Erythroblast (primary cell): ENCODE data around the gene APRT.

ENCODE experiments used
- DNase-seq, 2 experiments: peaks; one replicate each; lab custom pipeline; 2025; lab: John Stamatoyannopoulos, UW
- GATA1 ChIP-seq: IDR thresholded peaks from 2 replicates; pipeline ENCODE4 v1.6.1; 2011; ENCODE audit warnings: low read depth, mild to moderate bottlenecking, control low read depth, low read length, moderate library complexity
- POLR2A ChIP-seq: IDR thresholded peaks from 2 replicates; pipeline ENCODE4 v1.6.1; 2011; ENCODE audit warnings: mild to moderate bottlenecking, low read length

Gene APRT, protein sequence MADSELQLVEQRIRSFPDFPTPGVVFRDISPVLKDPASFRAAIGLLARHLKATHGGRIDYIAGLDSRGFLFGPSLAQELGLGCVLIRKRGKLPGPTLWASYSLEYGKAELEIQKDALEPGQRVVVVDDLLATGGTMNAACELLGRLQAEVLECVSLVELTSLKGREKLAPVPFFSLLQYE

DNA sequence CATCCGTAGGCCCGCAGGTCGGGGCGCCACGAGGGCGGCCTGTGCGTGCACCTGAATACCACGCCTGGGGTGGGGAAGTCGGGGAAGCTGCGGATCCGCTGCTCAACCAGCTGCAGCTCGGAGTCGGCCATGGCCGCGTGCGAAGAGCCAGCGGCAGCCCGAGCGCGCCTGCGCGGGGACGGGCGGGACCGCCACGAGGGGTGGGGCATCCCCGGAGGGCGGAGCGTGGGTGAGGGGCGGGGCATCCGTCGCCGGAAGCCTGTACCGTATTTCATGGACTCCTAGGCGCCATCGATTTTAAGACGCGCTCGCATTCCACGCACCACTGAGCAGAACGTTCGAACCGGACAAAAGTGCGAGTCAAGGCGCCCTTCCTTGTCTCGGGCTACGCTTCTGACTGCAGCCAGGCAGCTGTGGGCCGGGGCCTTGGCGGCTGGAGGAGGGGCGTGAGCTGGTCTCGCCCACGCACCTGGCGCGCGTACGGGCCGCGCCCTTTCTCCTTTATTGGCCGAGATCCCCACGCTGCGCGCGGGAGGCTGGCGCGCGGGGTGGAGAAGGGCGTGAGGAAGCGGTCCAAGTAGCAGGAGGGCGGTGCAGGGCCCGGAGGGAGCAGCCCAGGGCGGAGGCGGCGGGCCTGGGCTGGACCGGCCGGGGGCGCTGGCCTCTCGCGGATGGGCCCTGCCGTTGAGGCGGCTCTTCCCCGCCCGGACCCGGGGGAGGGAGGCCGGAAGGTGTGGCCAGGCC, at the start of gene APRT:
Gene APRT (minus strand): TSS at position 160 of the 744 bp plus-strand sequence. CDS start 29 bp downstream, at position 131.
- DNase-seq, result peak; percentile 95 to 98
- no peak for TF ChIP-seq GATA1
- TF ChIP-seq POLR2A, result peak; percentile 66

DNA sequence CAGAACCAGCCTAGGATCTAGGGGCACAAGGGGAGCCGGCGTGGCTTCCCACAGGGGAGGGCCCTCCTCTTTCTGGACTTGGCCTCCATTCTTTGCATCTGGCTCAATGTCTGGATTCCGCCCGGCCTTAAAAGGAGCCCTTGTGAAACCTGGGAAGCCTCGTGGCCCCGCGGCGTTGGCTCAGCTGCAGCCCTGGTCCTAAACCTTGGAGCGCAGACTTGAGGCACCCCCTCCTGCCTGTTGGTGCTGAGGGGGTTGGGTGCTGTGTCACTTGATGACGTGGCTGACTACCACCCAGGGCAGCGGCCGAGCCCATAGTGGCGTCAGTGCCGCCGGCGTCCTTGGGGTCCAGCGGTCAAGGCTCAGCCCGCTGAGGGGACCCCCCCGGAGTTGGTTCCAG, 49.6 kb upstream of the APRT start:
- TF ChIP-seq GATA1 (no peak), POLR2A (no peak)
- DNase-seq, result no peak

DNA sequence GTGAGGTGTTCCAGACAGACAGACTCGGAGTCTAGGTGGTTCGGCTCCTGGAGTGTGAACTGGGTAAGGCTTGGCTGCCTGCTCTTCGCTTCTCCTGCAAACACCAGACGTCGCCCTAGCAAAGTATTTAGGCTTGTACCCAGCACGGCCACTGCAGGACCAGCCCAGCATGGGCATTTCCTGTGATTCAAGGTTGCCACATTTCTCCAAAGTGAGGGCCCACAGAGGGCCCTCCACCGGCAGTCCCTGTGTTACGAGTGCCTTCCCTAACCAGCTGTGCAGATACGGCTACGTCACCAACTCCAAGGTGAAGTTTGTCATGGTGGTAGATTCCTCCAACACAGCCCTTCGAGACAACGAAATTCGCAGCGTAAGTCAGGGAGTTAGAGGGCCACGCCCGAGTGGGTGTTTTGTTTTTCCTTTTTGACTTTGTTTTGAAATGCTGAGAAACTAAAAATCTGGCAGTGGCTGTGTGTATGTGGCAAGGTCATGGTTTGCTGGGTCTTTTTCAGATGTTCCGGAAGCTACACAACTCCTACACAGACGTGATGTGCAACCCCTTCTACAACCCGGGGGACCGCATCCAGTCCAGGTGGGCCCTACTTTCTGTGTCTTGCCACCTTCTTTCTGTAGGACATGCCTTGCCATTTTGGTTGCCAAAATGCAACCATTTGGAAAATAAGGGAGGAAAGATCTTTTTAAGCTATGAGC, 47.8 kb upstream of the APRT start:
- TF ChIP-seq POLR2A (no peak), GATA1 (no peak)
- DNase-seq, result no peak

DNA sequence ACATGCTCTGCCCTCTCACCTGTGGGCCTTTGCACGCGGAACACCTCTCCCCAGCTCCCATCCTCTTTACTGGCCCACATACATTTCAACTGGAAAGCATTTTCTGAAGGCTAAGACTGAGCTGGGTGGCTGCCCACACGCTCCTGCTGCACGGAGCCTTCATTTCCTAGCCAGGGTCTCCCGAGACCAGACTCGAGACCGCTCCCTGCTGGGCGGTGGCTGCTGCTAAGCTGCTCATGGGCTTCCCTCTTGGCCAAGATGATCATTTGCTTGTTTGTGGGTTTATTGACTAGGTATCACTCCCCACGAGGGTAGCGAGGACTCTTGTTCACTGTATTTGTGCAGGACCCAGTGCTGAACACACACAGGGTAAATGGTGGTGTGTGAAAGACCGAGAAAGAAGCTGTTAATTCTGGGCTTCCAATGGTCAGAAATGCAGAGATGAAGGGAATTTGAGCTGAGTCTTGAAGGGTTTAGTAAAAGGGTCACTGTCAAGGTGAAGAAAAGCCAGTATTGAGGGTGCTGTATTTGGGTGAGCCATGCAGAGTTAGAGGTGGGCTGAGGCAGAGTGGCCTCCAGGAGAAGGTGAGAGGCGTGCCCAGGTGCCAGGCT, 46.1 kb upstream of the APRT start:
- peak; percentile 82 to 85 for DNase-seq
- TF ChIP-seq POLR2A (no peak), GATA1 (no peak)

DNA sequence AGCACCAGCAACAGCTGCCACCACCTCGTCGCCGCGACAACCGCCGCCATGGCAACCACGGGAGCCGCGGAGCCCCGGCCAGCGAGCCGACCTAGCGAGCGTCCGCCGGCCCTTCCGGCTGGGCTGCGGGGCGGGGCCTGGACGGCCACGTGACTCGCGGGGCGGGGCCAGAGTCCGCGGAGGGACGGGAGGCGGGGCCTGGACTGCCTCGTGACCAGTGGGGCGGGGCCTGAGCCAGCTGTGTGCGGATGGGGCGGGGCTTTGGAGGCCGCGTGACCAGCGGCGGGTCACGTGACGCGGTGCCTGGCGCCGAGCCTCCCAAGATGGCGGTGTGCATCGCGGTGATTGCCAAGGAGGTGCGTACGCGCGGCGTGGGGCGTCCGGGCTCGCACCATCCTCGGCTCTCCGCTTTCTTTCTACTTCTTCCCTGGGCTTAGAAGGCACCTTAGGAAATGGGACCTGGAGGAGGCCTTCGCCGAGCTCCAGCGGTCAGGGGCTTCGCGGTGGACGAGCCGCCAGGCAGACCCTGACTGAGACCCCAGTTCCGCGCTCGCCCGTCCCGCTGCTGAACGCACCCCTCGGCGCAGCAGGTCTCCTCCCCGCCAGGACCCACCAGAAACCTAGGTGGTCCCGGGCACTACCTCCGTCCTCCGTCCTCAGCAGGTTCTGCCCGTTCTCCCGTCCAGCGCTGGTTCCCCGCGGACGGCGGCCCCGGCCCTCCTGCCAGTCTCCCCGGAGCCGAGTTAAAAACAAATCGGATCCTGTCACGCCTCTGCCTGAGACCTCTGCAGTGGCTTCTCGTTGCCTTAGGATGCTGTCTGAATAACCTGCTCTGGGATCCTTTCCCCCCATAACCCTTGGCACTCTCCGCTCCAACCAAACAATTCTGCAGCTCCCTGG, 45.4 kb upstream of the APRT start, which contains the start of the genes GALNS and TRAPPC2L:
Gene GALNS (minus strand): TSS at position 120 of the 900 bp plus-strand sequence. CDS start 70 bp downstream, at position 50.
Gene TRAPPC2L (plus strand): TSS at position 300 of the 900 bp plus-strand sequence. CDS start 24 bp downstream, at position 324.
- no peak for TF ChIP-seq GATA1
- peak; percentile 56 for TF ChIP-seq POLR2A

DNA sequence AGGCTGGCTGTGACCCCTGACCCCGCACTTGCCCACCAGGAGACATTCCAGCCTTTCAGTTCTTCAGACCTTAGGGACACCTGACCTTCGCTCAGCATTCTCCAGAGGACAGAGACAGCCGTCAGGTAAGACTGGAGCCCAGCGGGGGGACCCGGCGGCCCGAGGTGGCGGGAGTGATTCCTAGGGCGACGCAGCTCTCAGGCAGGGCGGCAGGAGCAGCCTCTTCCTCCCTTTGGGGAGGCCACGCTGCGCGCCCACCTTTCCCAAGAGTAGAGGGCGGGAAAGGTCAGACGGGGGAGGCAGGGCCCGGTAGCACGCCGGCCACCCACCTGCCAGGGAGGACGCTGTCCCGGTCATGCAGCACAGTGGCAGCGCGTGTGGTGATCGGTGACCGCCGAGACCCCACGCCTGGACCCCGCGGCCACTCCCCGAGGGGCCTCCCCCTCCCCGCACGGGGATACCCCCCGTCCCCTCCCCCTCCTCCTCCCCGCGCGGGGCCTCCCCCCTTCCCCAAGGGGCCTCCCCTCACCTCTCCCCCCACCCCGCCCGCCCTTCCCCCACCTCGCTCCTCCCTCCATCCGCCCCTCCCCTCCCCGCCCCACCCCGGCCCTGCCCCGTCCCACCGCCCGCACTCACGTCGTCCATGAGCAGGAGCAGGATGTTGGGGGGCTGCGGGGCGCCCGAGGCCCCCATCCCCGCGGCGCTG, 44.5 kb upstream of the APRT start:
- peak in 1 of 2 experiments; percentile 40 for DNase-seq
- TF ChIP-seq GATA1 (no peak), POLR2A (no peak)

More for the DNA sequence above, 45.4 kb upstream of the APRT start, which contains the start of the genes GALNS and TRAPPC2L:
- peak; percentile 97 to 100 for DNase-seq

DNA sequence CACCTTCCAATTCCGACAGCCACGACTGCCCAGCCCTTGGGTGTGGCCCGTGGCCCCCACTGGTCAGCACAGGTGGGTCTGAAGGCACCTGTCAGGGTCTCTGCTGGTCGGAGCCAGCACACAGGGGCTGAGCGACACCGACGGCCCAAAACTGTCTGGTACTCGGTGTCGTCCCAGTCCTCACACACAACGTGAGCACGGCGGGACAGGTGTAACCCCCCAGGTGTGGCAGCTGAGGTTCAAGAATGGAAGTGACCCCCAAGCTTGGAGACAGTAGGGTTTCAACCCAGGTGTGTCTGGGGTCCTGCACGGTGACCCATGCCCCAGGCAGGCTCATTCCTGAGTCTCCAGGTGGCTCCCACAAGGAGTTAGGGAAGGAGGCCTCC, 44.0 kb upstream of the APRT start:
- no peak for DNase-seq
- no peak for TF ChIP-seq GATA1
- TF ChIP-seq POLR2A, result no peak

DNA sequence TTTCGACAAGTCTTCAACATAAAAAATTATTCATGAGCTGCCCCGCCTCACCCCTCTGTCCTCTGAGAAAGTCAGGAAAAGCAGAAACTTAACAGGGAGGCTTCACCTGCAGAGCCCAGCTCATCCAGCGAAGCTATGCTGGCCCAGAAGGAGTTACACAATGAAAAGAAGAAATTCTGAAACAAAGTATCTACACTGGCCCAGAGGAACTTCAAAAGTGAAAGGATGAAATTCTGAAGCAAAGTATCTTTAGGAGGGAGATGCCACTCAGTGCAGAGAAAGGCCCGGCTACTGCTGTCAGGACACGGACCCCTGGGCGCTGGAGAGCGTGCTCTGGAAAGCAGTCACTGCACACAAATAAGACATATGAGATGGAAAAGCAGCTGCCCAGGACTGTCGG, 43.4 kb upstream of the APRT start:
- no peak for DNase-seq
- TF ChIP-seq POLR2A (no peak), GATA1 (no peak)

DNA sequence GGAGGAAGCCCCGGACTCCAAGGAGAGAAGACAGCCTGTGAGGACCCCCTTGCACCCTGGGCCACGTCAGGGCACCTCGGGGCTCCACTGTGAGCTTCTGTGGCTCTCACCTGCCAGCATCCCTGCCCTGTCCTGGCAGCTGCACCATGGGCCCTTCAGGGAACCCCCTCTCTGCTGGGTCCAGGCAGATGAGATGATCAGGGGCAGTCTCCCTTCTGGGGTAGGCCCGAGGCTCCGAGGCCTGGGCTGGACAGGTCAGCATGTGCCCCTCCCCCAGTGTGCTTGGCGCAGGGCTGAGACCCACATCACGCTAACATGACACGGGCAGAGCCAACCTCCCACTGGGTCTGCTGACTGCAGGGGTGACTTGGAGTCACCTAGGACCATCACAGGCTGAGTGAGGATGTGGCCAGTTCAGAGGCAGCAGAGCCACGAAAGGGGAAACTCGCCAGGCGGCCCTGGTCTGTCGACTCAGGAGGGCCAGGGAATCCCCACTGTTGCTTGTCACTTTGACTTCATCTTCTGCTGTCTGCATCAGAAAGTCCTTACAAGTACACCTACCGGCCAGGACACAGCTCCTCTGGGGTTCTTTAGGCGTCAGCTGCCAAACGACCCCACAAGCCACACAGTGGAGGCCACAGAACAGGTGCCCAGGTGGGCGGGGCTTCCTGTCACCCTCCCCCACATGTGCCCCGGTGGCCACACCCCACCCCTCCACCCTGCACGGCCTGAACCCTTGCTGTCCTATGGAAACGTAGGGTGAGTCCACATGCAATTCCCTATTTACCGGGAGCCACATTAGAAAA, 42.8 kb upstream of the APRT start:
- TF ChIP-seq POLR2A, result no peak
- TF ChIP-seq GATA1, result no peak
- peak in 1 of 2 experiments; percentile 33 for DNase-seq

DNA sequence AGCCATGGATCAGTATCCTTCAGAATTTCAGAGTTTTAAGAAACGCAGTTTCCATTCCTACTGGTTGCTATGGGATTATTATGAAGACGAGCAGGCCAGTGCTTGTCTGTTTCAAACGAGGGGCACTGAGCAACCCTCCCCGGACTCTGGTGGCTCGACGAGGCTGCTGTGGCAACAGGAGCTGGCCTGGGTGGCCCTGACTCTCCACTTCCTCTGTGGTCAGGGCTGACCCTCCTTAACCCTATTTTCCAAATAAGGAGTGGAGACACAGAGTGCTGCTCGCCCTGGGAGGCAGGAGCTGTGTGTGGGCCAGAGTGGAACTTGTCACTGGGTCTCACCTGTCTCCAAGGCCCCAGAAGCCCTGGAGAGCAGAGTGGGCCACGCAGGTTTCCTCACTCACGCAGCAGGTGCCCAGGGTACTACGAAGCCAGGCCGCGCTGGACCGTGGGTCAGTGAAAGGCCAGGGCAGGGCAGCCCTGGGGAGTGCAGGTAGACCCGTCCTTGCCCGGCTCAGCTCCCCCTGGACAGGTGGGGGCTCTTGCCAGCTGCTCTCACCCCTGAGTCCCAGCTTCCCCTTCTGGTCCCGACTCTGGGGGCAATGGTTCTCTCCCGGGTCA, 41.7 kb upstream of the APRT start:
- no peak for DNase-seq
- no peak for TF ChIP-seq GATA1
- TF ChIP-seq POLR2A, result no peak

DNA sequence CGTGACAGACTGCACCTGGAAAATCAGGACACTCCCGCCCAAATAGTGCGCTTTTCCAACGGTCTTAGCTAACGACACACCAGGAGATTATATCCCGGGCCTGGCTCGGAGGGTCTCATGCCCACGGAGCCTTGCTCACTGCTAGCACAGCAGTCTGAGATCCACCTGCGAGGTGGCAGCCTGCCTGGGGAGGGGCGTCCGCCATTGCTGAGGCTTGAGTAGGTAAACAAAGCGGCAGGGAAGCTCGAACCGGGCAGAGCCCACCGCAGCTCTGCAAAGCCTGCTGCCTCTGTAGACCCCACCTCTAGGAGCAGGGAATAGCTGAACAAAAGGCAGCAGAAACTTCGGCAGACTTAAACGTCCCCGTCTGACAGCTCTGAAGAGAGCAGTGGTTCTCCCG, 39.9 kb upstream of the APRT start:
- no peak for DNase-seq
- TF ChIP-seq GATA1 (no peak), POLR2A (no peak)
